ENCODE results near the gene EVC2. TPM values are rescaled to one million over a fixed set of nuclear protein-coding genes. Genes with fewer than 3 reads are reported as not detected.
"Not testable (repeated sequence)": the region's sequence is repeated elsewhere in the genome, so short reads cannot be mapped to it uniquely, and the experiment has no call there.

EVC2 gene
- total and polyA plus RNA-seq, 9 donors, result 4.4 to 7.2 (median 5.4) TPM

- no peak overlapping the region for H3K27ac ChIP-seq (ENCODE audit: low read length)
- H3K36me3 ChIP-seq (ENCODE audit: control insufficient read depth, insufficient read depth, low read length), result peaks cover 60% of the 10 kb centered on the region
- 94% methylated on average over 8 of the region's 16 CpGs for WGBS (ENCODE audit: insufficient coverage)
- H3K4me1 ChIP-seq (ENCODE audit: control insufficient read depth, insufficient read depth, low read length), result no peaks in the 10 kb centered on the region
- no peaks in the 10 kb centered on the region for H3K9me3 ChIP-seq (replicated peaks; ENCODE audit: control insufficient read depth, low read depth, low read length)
- DNase-seq, result no peak
- no peak overlapping the region for H3K4me3 ChIP-seq (ENCODE audit: low read length)
- H3K27me3 ChIP-seq (ENCODE audit: control insufficient read depth, insufficient read depth, low read length), result no peaks in the 10 kb centered on the region
These were observed 91.9 kb downstream of the EVC2 start for GRCh38 chr4:5616331-5616950.

DNA sequence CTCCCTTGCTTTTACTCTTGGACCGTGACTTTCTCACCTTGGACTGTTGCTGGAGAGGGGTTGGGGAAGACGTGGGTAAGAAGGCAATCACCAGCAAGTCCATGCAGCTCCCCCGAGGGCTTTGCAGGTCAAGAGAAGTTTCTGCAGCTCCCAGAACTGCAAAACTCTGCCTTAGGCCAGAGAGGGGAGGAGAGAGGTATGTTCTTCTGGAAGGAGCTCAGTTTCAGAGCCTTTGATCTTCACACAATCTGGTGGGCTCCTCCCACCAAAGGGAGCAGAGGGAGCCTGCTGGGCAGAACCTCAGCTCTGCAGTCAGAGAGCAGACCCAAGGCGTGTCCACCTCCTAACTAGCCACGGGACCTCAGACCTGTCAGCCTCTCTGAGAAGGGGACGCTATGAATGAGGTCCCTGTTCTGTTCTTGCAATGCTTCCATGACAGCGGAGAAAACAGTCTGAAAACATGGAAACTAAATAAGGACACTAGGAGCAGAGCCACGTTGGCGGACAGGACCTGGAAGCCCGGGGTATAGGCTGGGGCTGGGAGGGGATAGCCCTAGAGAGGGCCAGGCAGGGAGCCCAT, 92.8 kb downstream of the EVC2 start:
- H3K9me3 ChIP-seq (replicated peaks; ENCODE audit: control insufficient read depth, low read depth, low read length), result no peaks in the 10 kb centered on the region
- peaks cover 61% of the 10 kb centered on the region for H3K36me3 ChIP-seq (ENCODE audit: control insufficient read depth, insufficient read depth, low read length)
- no peaks in the 10 kb centered on the region for H3K27me3 ChIP-seq (ENCODE audit: control insufficient read depth, insufficient read depth, low read length)
- H3K4me1 ChIP-seq (ENCODE audit: control insufficient read depth, insufficient read depth, low read length), result no peaks in the 10 kb centered on the region
- H3K4me3 ChIP-seq (ENCODE audit: low read length), result no peak overlapping the region
- WGBS (ENCODE audit: insufficient coverage), result 54% methylated on average over 10 of the region's 10 CpGs
- H3K27ac ChIP-seq (ENCODE audit: low read length), result no peak overlapping the region
- DNase-seq, result no peak

- Histone ChIP-seq H3K4me1 (ENCODE audit: control insufficient read depth, insufficient read depth, low read length) (no peaks in the 10 kb centered on the region), H3K9me3 (replicated peaks; ENCODE audit: control insufficient read depth, low read depth, low read length) (no peaks in the 10 kb centered on the region), H3K27me3 (ENCODE audit: control insufficient read depth, insufficient read depth, low read length) (no peaks in the 10 kb centered on the region), H3K36me3 (ENCODE audit: control insufficient read depth, insufficient read depth, low read length) (peaks cover 51% of the 10 kb centered on the region), H3K27ac (ENCODE audit: low read length) (no peak overlapping the region), H3K4me3 (ENCODE audit: low read length) (no peak overlapping the region)
- DNase-seq, result no peak
- WGBS (ENCODE audit: insufficient coverage), result no CpG with 5 or more reads among the region's 5 CpGs
These were observed 96.6 kb downstream of the EVC2 start for GRCh38 chr4:5611750-5612149.

DNA sequence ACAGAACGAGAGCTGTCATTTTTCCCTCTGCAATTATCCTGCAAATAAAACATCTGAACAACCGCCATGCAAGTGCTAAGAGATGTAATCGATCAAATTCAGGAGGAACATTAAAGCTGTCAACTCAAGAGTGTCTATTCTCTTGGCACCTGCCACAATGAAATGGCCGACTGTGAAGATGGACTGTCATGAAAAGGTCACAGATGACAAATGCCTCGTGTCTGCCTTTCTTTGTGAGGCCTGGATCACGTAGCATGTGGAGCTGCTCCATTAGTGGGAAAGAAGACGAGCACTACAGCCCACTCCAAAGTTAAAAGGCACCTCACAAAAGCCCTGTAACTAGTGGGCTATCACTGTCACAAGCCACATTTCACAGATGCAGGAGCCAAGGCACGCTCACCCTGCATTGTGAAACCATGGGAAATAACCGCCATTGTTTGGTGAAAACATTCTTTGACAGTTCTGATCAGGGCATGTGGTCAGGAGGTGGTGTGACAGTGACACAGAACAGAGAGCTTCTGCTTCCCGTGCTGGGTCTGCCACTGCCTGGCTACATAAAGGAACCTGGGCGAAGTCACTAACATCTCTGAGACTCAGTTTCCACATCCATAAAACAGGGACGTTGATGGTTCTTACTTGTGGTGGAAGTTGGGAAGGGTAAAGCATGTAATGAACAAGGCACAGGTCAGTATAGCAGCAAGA, 98.9 kb downstream of the EVC2 start:
- WGBS (ENCODE audit: insufficient coverage), result 95% methylated on average over 6 of the region's 12 CpGs
- H3K4me3 ChIP-seq (ENCODE audit: low read length), result no peak overlapping the region
- no peaks in the 10 kb centered on the region for H3K27me3 ChIP-seq (ENCODE audit: control insufficient read depth, insufficient read depth, low read length)
- H3K4me1 ChIP-seq (ENCODE audit: control insufficient read depth, insufficient read depth, low read length), result no peaks in the 10 kb centered on the region
- no peak for DNase-seq
- H3K9me3 ChIP-seq (replicated peaks; ENCODE audit: control insufficient read depth, low read depth, low read length), result no peaks in the 10 kb centered on the region
- H3K36me3 ChIP-seq (ENCODE audit: control insufficient read depth, insufficient read depth, low read length), result peaks cover 39% of the 10 kb centered on the region
- H3K27ac ChIP-seq (ENCODE audit: low read length), result no peak overlapping the region

DNA sequence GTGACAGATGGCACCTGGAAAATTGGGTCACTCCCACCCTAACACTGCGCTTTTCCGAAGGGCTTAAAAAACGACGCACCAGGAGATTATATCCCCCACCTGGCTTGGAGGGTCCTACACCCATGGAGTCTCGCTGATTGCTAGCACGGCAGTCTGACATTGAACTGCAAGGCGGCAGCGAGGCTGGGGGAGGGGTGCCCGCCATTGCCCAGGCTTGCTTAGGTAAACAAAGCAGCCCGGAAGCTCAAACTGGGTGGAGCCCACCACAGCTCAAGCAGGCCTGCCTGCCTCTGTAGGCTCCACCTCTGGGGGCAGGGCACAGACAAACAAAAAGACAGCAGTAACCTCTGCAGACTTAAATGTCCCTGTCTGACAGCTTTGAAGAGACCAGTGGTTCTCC, 114.5 kb downstream of the EVC2 start:
- not testable (repeated sequence) for H3K36me3 ChIP-seq (ENCODE audit: control insufficient read depth, insufficient read depth, low read length); H3K4me3 ChIP-seq (ENCODE audit: low read length); H3K4me1 ChIP-seq (ENCODE audit: control insufficient read depth, insufficient read depth, low read length); H3K27ac ChIP-seq (ENCODE audit: low read length); H3K9me3 ChIP-seq (replicated peaks; ENCODE audit: control insufficient read depth, low read depth, low read length); DNase-seq; H3K27me3 ChIP-seq (ENCODE audit: control insufficient read depth, insufficient read depth, low read length)
- WGBS (ENCODE audit: insufficient coverage), result no CpG with 5 or more reads among the region's 10 CpGs

DNA sequence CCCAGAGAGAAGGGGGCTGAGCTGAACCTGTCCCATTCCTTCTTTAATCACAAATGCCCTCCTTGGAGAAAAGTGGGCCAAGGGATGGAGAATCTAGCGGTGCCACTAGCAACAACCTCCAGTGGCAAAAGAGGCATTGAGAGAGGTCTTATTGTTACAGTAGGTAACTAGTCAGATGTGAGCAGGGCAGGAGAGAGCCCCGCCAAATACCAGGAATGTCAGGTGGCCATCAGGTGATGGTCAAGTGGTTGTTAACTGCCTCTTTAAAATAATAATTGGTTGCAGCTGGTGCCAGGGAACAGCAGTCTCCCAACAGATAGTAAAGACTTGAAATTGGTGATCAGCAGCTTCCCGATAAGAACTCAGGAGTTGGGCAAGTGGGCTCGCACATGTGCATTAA, 116.1 kb downstream of the EVC2 start:
- Histone ChIP-seq H3K9me3 (replicated peaks; ENCODE audit: control insufficient read depth, low read depth, low read length) (peaks cover 7% of the 10 kb centered on the region), H3K27ac (ENCODE audit: low read length) (no peak overlapping the region), H3K4me1 (ENCODE audit: control insufficient read depth, insufficient read depth, low read length) (no peaks in the 10 kb centered on the region), H3K36me3 (ENCODE audit: control insufficient read depth, insufficient read depth, low read length) (peaks cover 2% of the 10 kb centered on the region), H3K4me3 (ENCODE audit: low read length) (no peak overlapping the region), H3K27me3 (ENCODE audit: control insufficient read depth, insufficient read depth, low read length) (no peaks in the 10 kb centered on the region)
- no peak for DNase-seq
- WGBS (ENCODE audit: insufficient coverage), result 80% methylated on average over 1 of the region's 4 CpGs

DNA sequence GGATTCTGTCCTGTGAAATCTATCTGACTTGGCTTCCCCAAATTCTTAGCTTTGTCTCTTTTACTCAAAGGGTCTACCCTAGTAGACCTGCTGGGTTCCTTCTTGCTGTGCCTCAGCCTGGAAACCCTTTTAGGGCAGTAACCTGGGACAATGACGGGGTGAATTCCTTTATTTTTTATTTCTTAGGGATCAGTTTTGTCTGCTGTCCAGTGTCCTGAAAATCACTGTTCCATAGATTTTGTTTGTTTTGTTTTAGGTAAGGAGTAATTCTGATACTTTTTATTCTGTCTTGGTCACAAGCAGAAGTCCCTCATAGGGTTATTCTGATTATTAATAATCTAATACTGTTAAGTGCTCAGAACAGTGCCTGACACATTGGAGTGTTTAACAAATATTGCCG, 118.9 kb downstream of the EVC2 start:
- DNase-seq, result no peak

DNA sequence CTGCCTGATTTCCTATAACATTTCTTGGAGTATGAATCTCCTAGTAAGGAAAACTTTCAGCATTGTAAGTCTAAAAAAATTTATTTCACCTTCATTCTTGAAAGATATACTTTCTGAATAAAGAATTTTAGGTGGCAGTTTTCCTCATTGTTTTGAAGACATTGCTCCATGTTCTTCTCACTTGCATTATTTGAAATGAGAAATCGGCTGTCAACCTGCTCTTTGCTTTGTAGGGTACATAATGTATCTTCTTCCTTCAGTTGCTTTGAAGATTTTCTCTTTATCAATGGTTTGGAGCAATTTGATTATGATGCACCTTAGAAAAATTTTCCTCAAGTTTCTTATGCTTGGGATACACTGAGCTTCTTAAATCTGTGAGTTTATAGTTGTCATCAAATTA, 120.3 kb downstream of the EVC2 start:
- no peak for DNase-seq
- Histone ChIP-seq H3K9me3 (replicated peaks; ENCODE audit: control insufficient read depth, low read depth, low read length) (peaks cover 7% of the 10 kb centered on the region), H3K4me3 (ENCODE audit: low read length) (no peak overlapping the region), H3K36me3 (ENCODE audit: control insufficient read depth, insufficient read depth, low read length) (peaks cover 6% of the 10 kb centered on the region), H3K27me3 (ENCODE audit: control insufficient read depth, insufficient read depth, low read length) (no peaks in the 10 kb centered on the region), H3K4me1 (ENCODE audit: control insufficient read depth, insufficient read depth, low read length) (no peaks in the 10 kb centered on the region), H3K27ac (ENCODE audit: low read length) (no peak overlapping the region)
- WGBS (ENCODE audit: insufficient coverage), result no CpG with 5 or more reads among the region's 1 CpG

More for the DNA sequence above, 118.9 kb downstream of the EVC2 start:
- no peak overlapping the region for H3K4me3 ChIP-seq (ENCODE audit: low read length)
- no peaks in the 10 kb centered on the region for H3K4me1 ChIP-seq (ENCODE audit: control insufficient read depth, insufficient read depth, low read length)
- no CpG with 5 or more reads among the region's 2 CpGs for WGBS (ENCODE audit: insufficient coverage)
- H3K9me3 ChIP-seq (replicated peaks; ENCODE audit: control insufficient read depth, low read depth, low read length), result peaks cover 7% of the 10 kb centered on the region
- no peak overlapping the region for H3K27ac ChIP-seq (ENCODE audit: low read length)
- H3K36me3 ChIP-seq (ENCODE audit: control insufficient read depth, insufficient read depth, low read length), result peaks cover 4% of the 10 kb centered on the region
- no peaks in the 10 kb centered on the region for H3K27me3 ChIP-seq (ENCODE audit: control insufficient read depth, insufficient read depth, low read length)

DNA sequence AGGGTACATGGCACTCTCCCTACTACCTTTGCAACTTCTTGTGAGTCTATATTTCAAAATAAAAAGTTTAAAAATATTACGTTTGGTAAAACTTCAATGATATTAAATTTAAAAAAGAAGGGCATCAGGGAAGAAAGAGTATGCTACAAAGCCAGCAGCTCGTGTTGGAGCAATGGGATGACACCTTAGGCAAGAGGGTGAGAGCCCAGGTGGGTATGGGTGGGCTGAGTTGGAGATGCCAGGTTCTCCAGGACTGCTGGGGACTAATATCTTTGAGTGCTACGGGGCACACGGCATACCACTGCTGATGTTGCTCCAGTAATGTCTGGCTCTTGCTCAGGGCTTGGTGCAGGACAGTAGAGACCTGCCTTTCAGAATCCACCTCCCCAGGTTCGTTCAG, 132.4 kb downstream of the EVC2 start:
- Histone ChIP-seq H3K4me1 (ENCODE audit: control insufficient read depth, insufficient read depth, low read length) (no peaks in the 10 kb centered on the region), H3K9me3 (replicated peaks; ENCODE audit: control insufficient read depth, low read depth, low read length) (no peaks in the 10 kb centered on the region), H3K36me3 (ENCODE audit: control insufficient read depth, insufficient read depth, low read length) (peaks cover 48% of the 10 kb centered on the region), H3K4me3 (ENCODE audit: low read length) (no peak overlapping the region), H3K27ac (ENCODE audit: low read length) (no peak overlapping the region), H3K27me3 (ENCODE audit: control insufficient read depth, insufficient read depth, low read length) (no peaks in the 10 kb centered on the region)
- 88% methylated on average over 4 of the region's 5 CpGs for WGBS (ENCODE audit: insufficient coverage)
- DNase-seq, result no peak

DNA sequence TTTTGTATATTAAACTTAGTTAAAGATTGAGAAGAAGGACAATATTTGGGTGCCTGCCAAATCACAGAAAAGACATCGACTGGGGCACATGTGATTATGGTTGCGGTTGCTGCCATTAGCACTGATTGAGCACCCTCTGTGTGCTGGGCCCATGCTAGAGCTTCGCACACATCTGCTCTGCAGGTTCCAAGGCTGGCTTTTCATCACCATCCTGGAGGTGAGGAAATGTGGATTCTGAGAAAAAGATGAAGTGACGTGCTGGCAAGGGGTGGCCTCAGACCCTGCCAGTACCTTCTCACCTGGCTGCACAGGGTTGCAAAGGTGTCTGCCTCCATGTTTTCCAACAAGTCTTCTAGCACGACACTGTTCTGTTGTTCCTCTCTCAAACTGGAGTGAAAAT, 134.0 kb downstream of the EVC2 start:
- Histone ChIP-seq H3K9me3 (replicated peaks; ENCODE audit: control insufficient read depth, low read depth, low read length) (no peaks in the 10 kb centered on the region), H3K36me3 (ENCODE audit: control insufficient read depth, insufficient read depth, low read length) (peaks cover 51% of the 10 kb centered on the region), H3K4me3 (ENCODE audit: low read length) (no peak overlapping the region), H3K27me3 (ENCODE audit: control insufficient read depth, insufficient read depth, low read length) (no peaks in the 10 kb centered on the region), H3K27ac (ENCODE audit: low read length) (no peak overlapping the region), H3K4me1 (ENCODE audit: control insufficient read depth, insufficient read depth, low read length) (no peaks in the 10 kb centered on the region)
- DNase-seq, result no peak
- 70% methylated on average over 3 of the region's 5 CpGs for WGBS (ENCODE audit: insufficient coverage)
